WTC11 (cell line): ENCODE results near the gene ASIC2. TPM values are rescaled to one million over a fixed set of nuclear protein-coding genes. Genes with fewer than 3 reads are reported as not detected.

Source experiments
- ATAC-seq: fragments of 200-7000 bp; cut with Tn5 transposase; 2 replicates; pipeline ENCODE4 v1.10.0; 2021; ENCODE audit warnings: mild to moderate bottlenecking, moderate library complexity
- CTCF ChIA-PET: fragments of 300-600 bp; sonication (Branson Sonifier 250); formaldehyde crosslinking; loops from one replicate; lab custom pipeline; 2021; ENCODE audit warnings: antibody characterized with exemption; lab: Charles Lee
- POLR2A ChIA-PET: fragments of 350-600 bp; sonication (Branson Sonifier 250); formaldehyde crosslinking; loops from one replicate; lab custom pipeline; 2021; ENCODE audit warnings: antibody characterized with exemption; lab: Charles Lee
- DNase-seq: peaks from one replicate; pipeline ENCODE4 v3.0.0; 2021; ENCODE audit warnings: low spot score
- H3K27ac Mint-ChIP-seq: 2 replicates; pipeline ENCODE4 v1.8.0; 2021; ENCODE audit warnings: mixed read lengths
- H3K27me3 Mint-ChIP-seq: 2 replicates; pipeline ENCODE4 v1.8.0; 2021; ENCODE audit warnings: low read depth, mild to moderate bottlenecking, moderate library complexity, mixed read lengths
- H3K36me3 Mint-ChIP-seq: 2 replicates; pipeline ENCODE4 v1.8.0; 2021; ENCODE audit warnings: mixed read lengths
- H3K4me1 Mint-ChIP-seq: 2 replicates; pipeline ENCODE4 v1.8.0; 2022; ENCODE audit warnings: mixed read lengths
- H3K4me3 Mint-ChIP-seq: 2 replicates; pipeline ENCODE4 v1.8.0; 2021; ENCODE audit warnings: mild to moderate bottlenecking, moderate library complexity, mixed read lengths
- H3K9me3 Mint-ChIP-seq: 2 replicates; pipeline ENCODE4 v1.8.0; 2021; ENCODE audit warnings: mixed read lengths
- ESRRA ChIP-seq: sonication (generic); formaldehyde crosslinking; IDR thresholded peaks from 2 replicates; pipeline ENCODE4 v1.8.1; 2022; ENCODE audit warnings: mild to moderate bottlenecking, missing genetic modification reagents, borderline replicate concordance
- FOXJ3 ChIP-seq: sonication (generic); formaldehyde crosslinking; IDR thresholded peaks from 2 replicates; pipeline ENCODE4 v1.9.0; 2021; ENCODE audit warnings: missing genetic modification reagents, mild to moderate bottlenecking, borderline replicate concordance
- GABPB1 ChIP-seq: sonication (generic); formaldehyde crosslinking; IDR thresholded peaks from 2 replicates; pipeline ENCODE4 v1.8.1; 2023; ENCODE audit warnings: mild to moderate bottlenecking, missing genetic modification reagents
- KAT7 ChIP-seq: sonication (generic); formaldehyde crosslinking; IDR thresholded peaks from 2 replicates; pipeline ENCODE4 v1.8.1; 2023; ENCODE audit warnings: missing genetic modification reagents, mild to moderate bottlenecking, borderline replicate concordance
- MLX ChIP-seq: sonication (generic); formaldehyde crosslinking; IDR thresholded peaks from 2 replicates; pipeline ENCODE4 v1.8.1; 2023; ENCODE audit warnings: mild to moderate bottlenecking, missing genetic modification reagents, moderate library complexity
- NR1H2 ChIP-seq: sonication (generic); formaldehyde crosslinking; IDR thresholded peaks from 2 replicates; pipeline ENCODE4 v1.9.0; 2021; ENCODE audit warnings: mild to moderate bottlenecking, moderate library complexity, missing genetic modification reagents
- NR2C2 ChIP-seq: sonication (generic); formaldehyde crosslinking; IDR thresholded peaks from 2 replicates; pipeline ENCODE4 v1.8.0; 2022; ENCODE audit warnings: mild to moderate bottlenecking, missing genetic modification reagents
- OVOL2 ChIP-seq: fragments of 250-450 bp; sonication (Bioruptor Pico); IDR thresholded peaks from 2 replicates; pipeline ENCODE4 v1.9.0; 2021; ENCODE audit warnings: mild to moderate bottlenecking, borderline replicate concordance
- PRDM15 ChIP-seq: sonication (generic); formaldehyde crosslinking; IDR thresholded peaks from 2 replicates; pipeline ENCODE4 v1.8.0; 2022; ENCODE audit warnings: missing genetic modification reagents
- SP1 ChIP-seq: sonication (generic); formaldehyde crosslinking; conservative IDR thresholded peaks from 2 replicates; pipeline ENCODE4 v1.8.1; 2022; ENCODE audit warnings: missing genetic modification reagents
- TCF7 ChIP-seq: sonication (generic); formaldehyde crosslinking; IDR thresholded peaks from 2 replicates; pipeline ENCODE4 v1.8.0; 2022; ENCODE audit warnings: mild to moderate bottlenecking, low read depth, missing genetic modification reagents, moderate library complexity
- ZNF396 ChIP-seq: fragments of 250-450 bp; sonication (Bioruptor Pico); IDR thresholded peaks from 2 replicates; pipeline ENCODE4 v1.8.0; 2021; ENCODE audit warnings: mild to moderate bottlenecking, moderate library complexity, borderline replicate concordance
- ZNF512 ChIP-seq: sonication (generic); formaldehyde crosslinking; IDR thresholded peaks from 2 replicates; pipeline ENCODE4 v1.8.1; 2022; ENCODE audit warnings: missing genetic modification reagents, borderline replicate concordance
- total RNA-seq: library from RNA; stranded (reverse); gene quantifications from 3 replicates; pipeline ENCODE4 v1.2.3, GENCODE V29; 2021

ASIC2 gene
- total RNA-seq, 1 experiment from 2014 or later = 2.7 TPM

- TF ChIP-seq ZNF512 (CRISPR knock-in tag) = no peak
These were observed 138.1 kb downstream of the ASIC2 start (continued) for GRCh38 chr17:33154869-33155455.

- peak overlapping the region; percentile 30; the same call in 1 of the 2 replicates for H3K27ac Mint-ChIP-seq
- POLR2A ChIA-PET = interaction anchor here (1.0 kb wide), 1 partner anchor 13 kb away, joined by 3 read pairs; no protein-coding TSS in a partner anchor
- H3K9me3 Mint-ChIP-seq = no peaks in the 10 kb centered on the region
- no peaks in the 10 kb centered on the region for H3K36me3 Mint-ChIP-seq
- ATAC-seq = peak; percentile 70
- CTCF ChIA-PET = interaction anchor here (0.6 kb wide), 2 partner anchors 209 to 529 kb away, joined by 3 to 4 read pairs; no protein-coding TSS in a partner anchor
- TF ChIP-seq ZNF396 (CRISPR knock-in tag) (no peak), PRDM15 (CRISPR knock-in tag) (peak; percentile 7; the same call in 1 of the 2 replicates)
- H3K27me3 Mint-ChIP-seq = no peaks in the 10 kb centered on the region; the same call in 1 of the 2 replicates
- H3K4me3 Mint-ChIP-seq = no peak overlapping the region
- no peak for DNase-seq
- H3K4me1 Mint-ChIP-seq = peaks cover 37% of the 10 kb centered on the region
These were observed 140.3 kb downstream of the ASIC2 start for GRCh38 chr17:33152783-33153182.

GRCh38 chr17:33151565-33151964 lies 141.5 kb downstream of the ASIC2 start:
- Mint-ChIP-seq H3K4me3 (no peak overlapping the region), H3K36me3 (no peaks in the 10 kb centered on the region), H3K27ac (no peak overlapping the region), H3K9me3 (no peaks in the 10 kb centered on the region), H3K4me1 (peaks cover 35% of the 10 kb centered on the region), H3K27me3 (no peaks in the 10 kb centered on the region; the same call in 1 of the 2 replicates)
- TF ChIP-seq SP1 (no peak), NR2C2 (no peak), GABPB1 (no peak), TCF7 (CRISPR knock-in tag) (no peak), FOXJ3 (no peak), NR1H2 (CRISPR knock-in tag) (no peak), MLX (CRISPR knock-in tag) (no peak), ESRRA (no peak), OVOL2 (CRISPR knock-in tag) (no peak), KAT7 (CRISPR knock-in tag) (no peak), ZNF512 (CRISPR knock-in tag) (no peak)
- ATAC-seq (no peak), DNase-seq (no peak)
- POLR2A ChIA-PET = no interaction called here
- CTCF ChIA-PET = no interaction called here
